GM23338 (cell line): ENCODE data around the gene CSTA. TPM values are rescaled to one million over a fixed set of nuclear protein-coding genes. Genes with fewer than 3 reads are reported as not detected.

Source experiments
- ATAC-seq: fragments of 200-7000 bp; cut with Tn5 transposase; 3 replicates; pipeline ENCODE4 v1.9.1; 2020
- DNase-seq: peaks from one replicate; pipeline ENCODE4 v3.0.0-alpha.2; 2015; ENCODE audit warnings: low spot score
- H2AFZ ChIP-seq: fragments of 200-600 bp; sonication (generic); 2 replicates; pipeline ENCODE4 v1.8.0; 2016; ENCODE audit warnings: antibody characterized with exemption, mild to moderate bottlenecking, moderate library complexity
- H3F3A ChIP-seq: fragments of 200-600 bp; sonication (generic); replicated peaks from 2 replicates; pipeline ENCODE4 v1.8.0; 2017; ENCODE audit warnings: antibody characterized with exemption, mixed run types, low read depth
- H3K27ac ChIP-seq: fragments of 200-600 bp; sonication (generic); 2 replicates; pipeline ENCODE4 v1.6.1; 2016; ENCODE audit warnings: low read depth
- H3K27me3 ChIP-seq: fragments of 200-600 bp; sonication (generic); 2 replicates; pipeline ENCODE4 v1.8.0; 2016; ENCODE audit warnings: mild to moderate bottlenecking, mixed run types, moderate library complexity; ENCODE audit not compliant: insufficient read depth
- H3K36me3 ChIP-seq: fragments of 200-600 bp; sonication (generic); 2 replicates; pipeline ENCODE4 v1.8.0; 2016; ENCODE audit warnings: mild to moderate bottlenecking; ENCODE audit not compliant: insufficient read depth
- H3K4me1 ChIP-seq: fragments of 200-600 bp; sonication (generic); 2 replicates; pipeline ENCODE4 v1.8.0; 2016; ENCODE audit warnings: mild to moderate bottlenecking, moderate library complexity; ENCODE audit not compliant: insufficient read depth
- H3K4me2 ChIP-seq: fragments of 200-600 bp; sonication (generic); 2 replicates; pipeline ENCODE4 v1.7.1; 2017; ENCODE audit warnings: mixed run types
- H3K4me3 ChIP-seq: fragments of 200-600 bp; sonication (generic); 2 replicates; pipeline ENCODE4 v1.6.1; 2016; ENCODE audit warnings: mixed run types
- H3K79me2 ChIP-seq: fragments of 200-600 bp; sonication (generic); replicated peaks from 2 replicates; pipeline ENCODE4 v1.8.0; 2017; ENCODE audit warnings: mild to moderate bottlenecking; ENCODE audit not compliant: insufficient read depth
- H3K9me2 ChIP-seq: fragments of 200-600 bp; sonication (generic); 2 replicates; pipeline ENCODE4 v1.8.0; 2017; ENCODE audit not compliant: insufficient read depth
- H4K20me1 ChIP-seq: fragments of 200-600 bp; sonication (generic); replicated peaks from 2 replicates; pipeline ENCODE4 v1.8.0; 2017; ENCODE audit warnings: mild to moderate bottlenecking; ENCODE audit not compliant: insufficient read depth
- H3K27ac Mint-ChIP-seq: 2 replicates; pipeline ENCODE4 v1.8.0; 2020; ENCODE audit warnings: inconsistent platforms, mild to moderate bottlenecking, moderate library complexity, mixed read lengths
- H3K27me3 Mint-ChIP-seq: 3 replicates; pipeline ENCODE4 v1.8.0; 2022; ENCODE audit warnings: low read depth, mild to moderate bottlenecking, moderate library complexity, mixed read lengths, inconsistent platforms; ENCODE audit not compliant: insufficient read depth, poor library complexity
- H3K36me3 Mint-ChIP-seq: 3 replicates; pipeline ENCODE4 v1.8.0; 2021; ENCODE audit warnings: low read depth, mild to moderate bottlenecking, inconsistent platforms, moderate library complexity, mixed read lengths
- H3K4me1 Mint-ChIP-seq: 3 replicates; pipeline ENCODE4 v1.8.0; 2020; ENCODE audit warnings: mild to moderate bottlenecking, inconsistent platforms, mixed read lengths
- H3K4me3 Mint-ChIP-seq: 3 replicates; pipeline ENCODE4 v1.8.0; 2021; ENCODE audit warnings: moderate library complexity, mild to moderate bottlenecking, inconsistent platforms, mixed read lengths
- H3K9me3 Mint-ChIP-seq: 3 replicates; pipeline ENCODE4 v1.8.0; 2020; ENCODE audit warnings: moderate library complexity, mild to moderate bottlenecking, inconsistent platforms, mixed read lengths
- CREB1 ChIP-seq: fragments of 250-450 bp; sonication (Bioruptor Pico); IDR thresholded peaks from 2 replicates; pipeline ENCODE4 v1.5.0; 2020; ENCODE audit warnings: low read depth, mild to moderate bottlenecking, moderate library complexity
- CTCF ChIP-seq, 2 experiments: fragments of 200-600 bp in 1 of 2; sonication (generic) in 1 of 2; conservative IDR thresholded peaks; 2 replicates each; pipeline versions ENCODE4 v1.5.1 to v1.6.1; 2016 to 2017; ENCODE audit warnings: antibody characterized with exemption in 2 of 2, low read depth in 2 of 2, mild to moderate bottlenecking in 2 of 2, moderate library complexity in 1 of 2
- ETS1 ChIP-seq: IDR thresholded peaks from 2 replicates; pipeline ENCODE4 v1.6.1; 2016; ENCODE audit warnings: antibody characterized with exemption
- EZH2 ChIP-seq: fragments of 200-600 bp; sonication (generic); IDR thresholded peaks from one replicate; pipeline ENCODE4 v1.8.0; 2017; ENCODE audit warnings: antibody characterized with exemption, mild to moderate bottlenecking, low read depth; ENCODE audit not compliant: unreplicated experiment
- EZH2phosphoT487 ChIP-seq: fragments of 200-600 bp; sonication (generic); IDR thresholded peaks from one replicate; pipeline ENCODE4 v1.8.1; 2018; ENCODE audit warnings: antibody characterized with exemption; ENCODE audit not compliant: unreplicated experiment
- JUNB ChIP-seq: IDR thresholded peaks from one replicate; pipeline ENCODE4 v1.6.1; 2016; ENCODE audit warnings: antibody characterized with exemption; ENCODE audit not compliant: unreplicated experiment
- NANOG ChIP-seq: IDR thresholded peaks from 2 replicates; pipeline ENCODE4 v1.6.1; 2016; ENCODE audit warnings: antibody characterized with exemption, borderline replicate concordance
- POLR2AphosphoS5 ChIP-seq: IDR thresholded peaks from 2 replicates; pipeline ENCODE4 v1.6.1; 2016; ENCODE audit warnings: antibody characterized with exemption, low read depth
- REST ChIP-seq: IDR thresholded peaks from one replicate; pipeline ENCODE4 v1.6.1; 2018; ENCODE audit warnings: antibody characterized with exemption; ENCODE audit not compliant: unreplicated experiment
- STAT1 ChIP-seq: IDR thresholded peaks from one replicate; pipeline ENCODE4 v1.6.1; 2016; ENCODE audit warnings: antibody characterized with exemption; ENCODE audit not compliant: unreplicated experiment
- ZNF114 ChIP-seq: fragments of 250-450 bp; sonication (Bioruptor Pico); IDR thresholded peaks from 2 replicates; pipeline ENCODE4 v1.5.0; 2020; ENCODE audit warnings: mild to moderate bottlenecking, moderate library complexity
- ZNF331 ChIP-seq: fragments of 250-450 bp; sonication (Bioruptor Pico); IDR thresholded peaks from 2 replicates; pipeline ENCODE4 v1.5.0; 2020; ENCODE audit warnings: low read depth, mild to moderate bottlenecking, moderate library complexity
- ZNF462 ChIP-seq: fragments of 250-450 bp; sonication (Bioruptor Pico); IDR thresholded peaks from 2 replicates; pipeline ENCODE4 v1.5.0; 2020; ENCODE audit warnings: mild to moderate bottlenecking, moderate library complexity
- polyA plus RNA-seq: library from polyadenylated mRNA; unstranded; fragments of >200 nt; fragmentation: Nextera tagmentation; extraction: Ambion mirVana; gene quantifications from 2 replicates; pipeline ENCODE4 v1.2.1, GENCODE V29; 2016
- total RNA-seq: library from RNA; depleted of rRNA; stranded (reverse); fragments of >200 nt; shearing (Covaris generic); gene quantifications from 2 replicates; pipeline ENCODE4 v1.2.3, GENCODE V29; 2014

CSTA gene
- total and polyA plus RNA-seq, 2 experiments from 2014 or later, result 1.4 TPM; not detected in 1

- Histone ChIP-seq H3K4me2 (no peak overlapping the region), H3K27me3 (no peaks in the 10 kb centered on the region), H3K36me3 (no peaks in the 10 kb centered on the region), H3K27ac (no peak overlapping the region), H3F3A (no peaks in the 10 kb centered on the region), H3K4me1 (peaks cover 9% of the 10 kb centered on the region; the same call in 1 of the 2 replicates), H4K20me1 (no peaks in the 10 kb centered on the region), H3K9me2 (0 out of 2 replicates have a peak, but pooled peaks cover 3% of the 10 kb centered on the region), H2AFZ (no peak overlapping the region), H3K4me3 (no peak overlapping the region), H3K79me2 (no peaks in the 10 kb centered on the region)
- no peak for ATAC-seq
- Mint-ChIP-seq H3K4me3 (no peak overlapping the region), H3K9me3 (no peaks in the 10 kb centered on the region), H3K36me3 (no peaks in the 10 kb centered on the region), H3K27me3 (no peaks in the 10 kb centered on the region), H3K4me1 (peaks cover 11% of the 10 kb centered on the region), H3K27ac (no peak overlapping the region)
- no peak for DNase-seq
- TF ChIP-seq EZH2phosphoT487 (no peak), POLR2AphosphoS5 (no peak), JUNB (no peak), ETS1 (no peak), EZH2 (no peak), CREB1 (CRISPR knock-in tag) (no peak), ZNF462 (CRISPR knock-in tag) (no peak), NANOG (no peak), ZNF114 (CRISPR knock-in tag) (no peak), REST (no peak), ZNF331 (CRISPR knock-in tag) (no peak), STAT1 (no peak), CTCF (conservative IDR thresholded peaks at IDR 0.05; ENCODE audit: low read depth in 2 of 2) (no peak)
These were observed 14.7 kb upstream of the CSTA start for GRCh38 chr3:122310361-122310760.
